GM19328 (cell line): Measurements from ENCODE around the gene RPL37A.

Experiments used
- ATAC-seq: cut with Tn5 transposase; IDR thresholded peaks from one replicate; pipeline ENCODE4 v1.9.1; 2021; ENCODE audit warnings: mild to moderate bottlenecking, moderate library complexity; ENCODE audit not compliant: unreplicated experiment

RPL37A gene

GRCh38 chr2:216486708-216487107 lies 11.9 kb upstream of the RPL37A start:
- no peak for ATAC-seq

DNA sequence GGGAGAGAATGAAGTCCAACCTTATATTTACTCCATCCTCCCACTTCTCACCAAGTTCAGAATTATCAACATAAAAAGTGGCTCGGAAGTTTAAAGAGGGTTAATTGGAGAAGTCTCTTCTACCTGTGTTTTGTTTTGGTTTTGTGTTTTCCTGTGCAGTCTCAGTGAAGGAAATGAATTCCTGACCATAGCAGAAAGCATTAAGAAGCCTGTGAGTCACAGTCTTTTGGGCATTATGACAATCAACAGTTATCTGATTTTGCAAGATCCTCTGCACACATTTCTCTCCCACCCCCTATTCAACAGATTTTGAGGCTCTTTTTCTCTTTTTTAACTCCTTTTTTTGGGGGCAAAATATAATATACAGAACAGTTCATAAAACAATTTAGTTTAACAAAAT lies 8.6 kb upstream of the RPL37A start:
- ATAC-seq: no peak

DNA sequence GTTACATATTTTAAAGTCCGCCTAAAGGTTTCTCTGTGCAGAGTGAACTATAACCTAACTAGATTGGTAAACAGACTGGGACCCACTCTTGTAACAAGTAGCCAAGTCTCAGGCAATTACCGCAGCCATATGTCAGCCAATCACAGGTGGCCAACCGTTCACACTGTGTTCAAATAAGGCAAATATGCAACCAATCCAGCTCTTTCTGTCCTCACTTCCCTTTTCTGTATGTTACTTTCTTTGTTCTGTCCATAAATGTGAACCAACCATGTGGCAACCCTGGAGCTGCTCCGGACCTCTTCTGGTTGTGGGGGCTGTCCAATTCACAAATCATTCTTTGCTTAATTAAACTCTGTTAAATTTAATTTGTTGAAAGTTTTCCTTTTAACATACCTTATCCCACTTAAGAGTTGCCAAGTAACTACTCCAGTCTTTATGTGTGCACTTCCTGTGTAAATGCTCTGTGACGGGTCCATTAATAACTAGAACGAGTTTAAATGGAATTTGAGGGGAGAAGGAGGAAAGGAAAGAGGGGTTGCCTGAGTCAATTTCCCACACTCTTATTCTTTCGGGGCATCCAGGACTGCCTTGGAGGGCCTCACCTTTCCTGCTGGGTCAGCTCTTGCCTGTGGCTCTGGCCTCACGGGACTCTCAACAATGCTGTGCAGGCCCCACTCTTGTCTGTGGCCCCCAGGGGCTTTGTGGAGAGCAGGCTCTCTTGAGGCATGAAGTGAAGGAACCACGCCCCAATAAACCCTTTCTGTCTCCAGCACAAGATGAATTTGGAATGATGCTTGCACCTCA lies 6.6 kb upstream of the RPL37A start:
- ATAC-seq: peak; percentile 62

- no peak for ATAC-seq
These were observed 5.9 kb upstream of the RPL37A start for GRCh38 chr2:216492597-216493333.

- no peak for ATAC-seq
These were observed 5.3 kb upstream of the RPL37A start for GRCh38 chr2:216493334-216493685.

DNA sequence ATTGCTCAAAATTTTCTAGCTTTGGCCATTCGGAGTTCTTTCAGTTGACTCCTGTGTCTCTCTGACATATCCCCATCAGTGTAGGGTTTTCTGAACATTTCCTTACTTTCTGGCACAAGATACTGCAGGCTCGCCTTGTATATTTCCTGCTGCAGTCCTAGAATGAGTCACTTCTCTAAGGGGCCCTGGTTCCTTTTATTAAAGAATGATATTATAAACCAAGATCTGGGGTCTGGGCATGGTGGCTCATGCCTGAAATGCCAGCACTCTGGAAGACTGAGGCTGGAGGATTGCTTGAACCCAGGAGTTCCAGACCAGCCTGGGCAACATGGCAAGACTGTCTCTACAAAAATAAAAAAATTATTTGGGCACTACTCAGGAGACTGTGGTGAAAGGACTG lies 3.0 kb upstream of the RPL37A start:
- no peak for ATAC-seq

GRCh38 chr2:216497382-216498069 lies 1.1 kb upstream of the RPL37A start:
- no peak for ATAC-seq

DNA sequence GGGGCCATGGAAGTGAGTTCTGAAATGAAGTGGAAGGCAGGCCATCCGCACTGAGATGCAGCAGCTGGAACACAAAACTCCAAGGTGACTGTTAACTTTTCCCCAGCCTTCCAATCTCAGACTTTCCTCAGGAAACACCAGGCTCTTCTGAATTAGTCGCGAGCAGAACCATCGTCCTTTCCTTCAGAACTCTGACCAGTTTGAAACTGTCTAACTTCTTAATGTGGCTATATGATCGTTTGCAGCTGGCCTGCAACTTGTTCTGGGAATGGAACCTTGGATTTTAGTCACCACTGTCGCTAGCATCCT lies 620 bp upstream of the RPL37A start:
- ATAC-seq: no peak

- no peak for ATAC-seq
These were observed 1.1 kb downstream of the RPL37A start for GRCh38 chr2:216499641-216500218.

GRCh38 chr2:216500572-216500971 lies 1.9 kb downstream of the RPL37A start:
- ATAC-seq: no peak

DNA sequence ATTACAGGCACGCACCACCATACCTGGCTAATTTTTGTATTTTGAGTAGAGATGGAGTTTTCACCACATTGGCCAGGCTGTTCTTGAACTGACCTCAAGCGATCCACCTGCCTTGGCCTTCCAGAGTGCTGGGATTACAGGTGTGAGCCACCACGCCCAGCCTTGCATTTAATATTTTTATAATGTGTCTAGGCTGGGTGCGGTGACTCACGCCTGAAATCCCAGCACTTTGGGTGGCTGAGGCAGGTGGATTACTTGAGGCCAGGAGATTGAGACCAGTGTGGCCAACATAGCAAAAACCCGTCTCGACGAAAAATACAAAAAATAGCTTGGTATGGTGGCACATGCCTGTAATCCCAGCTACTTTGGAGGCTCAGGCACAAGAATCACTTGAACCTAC lies 3.2 kb downstream of the RPL37A start:
- ATAC-seq: no peak

DNA sequence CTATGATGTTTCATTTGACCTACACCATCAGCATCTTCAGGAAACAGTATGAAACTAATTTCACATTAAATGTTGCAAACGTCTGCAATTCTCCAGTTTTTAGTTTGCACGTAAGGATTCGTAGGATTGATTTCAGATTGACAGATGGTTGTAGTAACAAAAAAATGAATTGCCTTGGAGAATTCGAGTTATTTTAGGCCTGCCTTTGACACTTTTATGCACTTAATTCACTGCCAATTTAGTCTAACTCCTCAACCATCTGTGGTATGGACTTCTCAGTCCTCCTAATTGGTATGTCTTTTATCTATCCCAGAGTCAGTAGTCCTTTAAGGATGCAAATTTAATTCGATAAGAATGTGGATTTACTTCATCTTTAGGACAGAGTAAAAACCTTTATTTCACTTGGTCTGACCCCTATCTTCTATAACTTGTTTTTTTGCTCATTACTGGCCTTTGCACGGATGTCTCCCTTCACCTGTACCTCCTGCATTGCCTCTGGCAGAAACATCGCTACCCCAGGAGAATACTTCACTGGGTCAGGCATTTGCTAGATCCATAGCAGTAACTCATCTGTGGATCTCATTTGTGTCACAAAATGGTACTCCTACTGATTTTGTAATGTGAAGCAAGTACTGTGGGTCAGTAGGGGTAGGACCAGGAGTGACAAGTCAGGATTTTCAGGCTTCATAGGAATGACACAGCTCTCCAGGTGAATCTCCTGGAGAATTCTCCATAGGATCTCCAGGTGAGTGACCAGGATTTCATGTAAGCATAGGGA lies 3.9 kb downstream of the RPL37A start:
- no peak for ATAC-seq

DNA sequence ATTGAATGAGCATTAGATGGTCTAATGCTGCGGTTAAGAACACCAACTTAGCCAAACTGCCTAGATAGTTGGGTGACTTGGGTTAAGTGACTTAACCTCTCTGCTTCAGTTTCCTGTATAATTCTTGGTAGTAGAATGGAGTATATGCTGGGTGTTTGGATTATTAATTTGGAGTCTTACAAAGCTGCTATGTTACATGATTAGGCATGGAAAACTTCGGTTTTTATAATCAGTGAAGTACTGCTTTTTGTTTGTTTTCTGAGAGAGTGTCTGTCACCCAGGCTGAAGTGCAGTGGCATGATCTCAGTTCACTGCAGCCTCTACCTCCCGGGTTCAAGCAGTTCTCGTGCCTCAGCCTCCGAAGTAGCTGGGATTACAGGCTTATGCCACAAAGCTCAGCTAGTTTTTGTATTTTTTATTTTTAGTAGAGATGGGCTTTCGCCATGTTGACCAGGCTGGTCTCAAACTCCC lies 4.5 kb downstream of the RPL37A start:
- no peak for ATAC-seq

GRCh38 chr2:216503697-216504375 lies 5.2 kb downstream of the RPL37A start:
- ATAC-seq: no peak

DNA sequence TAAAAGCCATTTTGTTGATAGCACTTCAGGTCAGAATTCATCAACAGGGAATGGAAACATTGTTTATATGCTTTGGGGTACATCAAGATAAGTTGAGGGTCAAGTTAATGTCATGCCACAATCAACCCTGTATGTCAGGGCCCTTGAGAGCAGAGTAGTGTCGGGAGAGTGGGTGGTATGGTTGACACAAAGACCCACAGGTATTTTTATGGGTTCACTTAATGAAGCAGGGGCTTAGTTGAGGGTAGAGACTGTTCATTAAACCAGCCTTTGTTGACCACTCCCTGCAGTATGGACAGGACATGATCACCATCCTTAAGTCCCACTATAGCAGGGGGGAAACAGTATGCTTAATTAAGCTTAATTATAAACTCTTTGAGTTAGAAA lies 5.7 kb downstream of the RPL37A start:
- ATAC-seq: no peak

GRCh38 chr2:216505133-216506106 lies 6.8 kb downstream of the RPL37A start:
- no peak for ATAC-seq

DNA sequence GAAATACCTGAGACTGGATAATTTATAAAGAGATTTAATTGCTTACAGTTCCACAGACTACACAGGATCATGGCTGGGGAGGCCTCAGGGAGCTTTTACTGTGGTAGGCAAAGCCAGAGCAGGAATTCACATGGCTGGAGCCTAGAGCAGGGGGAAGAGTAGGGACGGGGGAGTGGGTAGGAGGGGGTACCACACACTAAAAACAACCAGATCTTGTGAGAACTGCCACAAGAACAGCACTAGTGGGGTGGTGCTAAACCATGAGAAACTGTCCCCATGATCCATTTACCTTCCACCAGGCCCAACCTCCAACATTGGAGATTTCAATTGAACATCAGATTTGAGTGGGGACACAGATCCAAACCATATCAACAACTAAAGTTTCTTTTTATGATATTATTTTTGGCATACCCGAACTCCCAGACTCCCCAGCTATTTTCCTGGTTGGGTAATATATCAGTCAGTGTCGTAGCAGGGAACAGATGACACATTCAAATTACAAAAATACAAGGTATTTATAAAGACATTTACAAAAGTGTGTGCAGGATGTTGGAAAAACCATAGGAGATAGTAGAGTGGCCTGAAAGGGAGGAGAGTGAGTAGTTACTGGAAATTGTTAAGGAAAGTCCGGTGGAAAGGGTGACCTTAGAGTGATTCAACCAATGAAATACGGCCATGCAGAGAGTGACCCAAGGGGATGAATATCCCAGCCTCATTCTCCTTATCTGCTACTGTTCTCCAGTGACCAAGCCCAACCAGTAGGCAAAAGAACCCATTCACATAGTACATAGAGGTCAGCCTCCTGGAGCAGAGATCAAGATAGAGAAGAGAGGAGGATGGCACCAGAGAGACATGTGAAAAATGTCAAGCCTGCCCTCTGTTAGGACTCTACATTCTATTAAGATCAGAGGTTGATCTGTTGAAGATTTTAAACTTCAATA lies 8.8 kb downstream of the RPL37A start:
- ATAC-seq: no peak

DNA sequence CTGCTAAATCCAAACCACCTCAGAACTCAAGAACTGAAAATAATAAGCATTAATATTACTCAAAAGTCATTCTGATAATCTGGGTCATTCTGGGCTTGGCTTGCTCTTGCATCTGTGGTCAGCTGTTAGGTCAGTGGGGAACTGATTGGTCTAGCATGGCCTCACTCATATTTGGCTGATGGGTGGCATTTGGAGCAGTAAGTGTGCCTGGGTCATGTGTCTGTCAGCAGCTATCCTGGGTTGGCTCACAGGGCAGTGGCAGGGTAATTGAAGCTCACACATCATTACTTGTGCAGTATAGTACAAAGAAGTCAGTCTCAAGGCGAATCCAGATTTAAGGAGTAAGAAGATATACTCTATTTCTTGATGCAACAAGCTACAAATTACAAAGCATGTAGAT lies 9.6 kb downstream of the RPL37A start:
- no peak for ATAC-seq
